Measurements from ENCODE around the gene ZSCAN20. TPM values are rescaled to one million over a fixed set of nuclear protein-coding genes. Genes with fewer than 3 reads are reported as not detected.

The ZSCAN20 gene
- total RNA-seq, 4 donors from 2014 or later = 2.1 to 6.1 (median 4.0) TPM

GRCh38 chr1:33515607-33516006 lies 43.2 kb downstream of the ZSCAN20 start:
- 57 to 68% methylated on average over 2 of the region's 2 CpGs for WGBS, 2 donors
- no peaks in the 10 kb centered on the region for H3K36me3 ChIP-seq
- no peaks in the 10 kb centered on the region for H3K27me3 ChIP-seq
- no peak for DNase-seq
- intact Hi-C loops (cut with DNase I) = no loop called here
- no peak for TF ChIP-seq CTCF (IDR thresholded peaks at IDR 0.05)
- TF ChIP-seq POLR2A (IDR thresholded peaks at IDR 0.05) = no peak
- peaks cover 0 to 12% (median 0%) of the 10 kb centered on the region in 3 donors for H3K4me1 ChIP-seq
- no peaks in the 10 kb centered on the region for H3K9me3 ChIP-seq
- H3K4me3 ChIP-seq = no peak overlapping the region
- no peak overlapping the region for H3K27ac ChIP-seq

- DNase-seq = no peak
- Histone ChIP-seq H3K4me1 (peaks cover 0 to 12% (median 0%) of the 10 kb centered on the region in 3 donors), H3K36me3 (no peaks in the 10 kb centered on the region), H3K9me3 (no peaks in the 10 kb centered on the region), H3K27ac (no peak overlapping the region), H3K4me3 (no peak overlapping the region), H3K27me3 (no peaks in the 10 kb centered on the region)
- WGBS, 2 donors = 47 to 50% methylated on average over 8 to 9 of the region's 9 CpGs
- no peak for TF ChIP-seq POLR2A (IDR thresholded peaks at IDR 0.05)
- TF ChIP-seq CTCF (IDR thresholded peaks at IDR 0.05) = no peak
- intact Hi-C loops (cut with DNase I) = no loop called here
Observed at GRCh38 chr1:33516428-33516827, 44.0 kb downstream of the ZSCAN20 start.

- Histone ChIP-seq H3K27ac (peak overlapping the region in 1 of 4 donors; percentile 11), H3K9me3 (no peaks in the 10 kb centered on the region), H3K4me3 (no peak overlapping the region), H3K36me3 (no peaks in the 10 kb centered on the region), H3K4me1 (peaks cover 0 to 12% (median 0%) of the 10 kb centered on the region in 3 donors), H3K27me3 (no peaks in the 10 kb centered on the region)
- no peak for DNase-seq
- intact Hi-C loops (cut with DNase I) = no loop called here
- 35 to 52% methylated on average over 6 of the region's 8 CpGs for WGBS, 2 donors
- TF ChIP-seq CTCF (IDR thresholded peaks at IDR 0.05) (no peak), POLR2A (IDR thresholded peaks at IDR 0.05) (no peak)
Observed at GRCh38 chr1:33516891-33517567, 44.6 kb downstream of the ZSCAN20 start.

- WGBS, 2 donors = 47 to 82% methylated on average over 4 to 11 of the region's 12 CpGs
- H3K4me3 ChIP-seq = no peak overlapping the region
- no peaks in the 10 kb centered on the region for H3K36me3 ChIP-seq
- DNase-seq = no peak
- H3K27me3 ChIP-seq = no peaks in the 10 kb centered on the region
- TF ChIP-seq CTCF (IDR thresholded peaks at IDR 0.05) (no peak), POLR2A (IDR thresholded peaks at IDR 0.05) (no peak)
- H3K9me3 ChIP-seq = no peaks in the 10 kb centered on the region
- intact Hi-C loops (cut with DNase I) = no loop called here
- peaks cover 0 to 12% (median 0%) of the 10 kb centered on the region in 3 donors for H3K4me1 ChIP-seq
- H3K27ac ChIP-seq = no peak overlapping the region
Observed at GRCh38 chr1:33517596-33518250, 45.3 kb downstream of the ZSCAN20 start.

GRCh38 chr1:33519240-33519884 lies 46.9 kb downstream of the ZSCAN20 start:
- no peaks in the 10 kb centered on the region for H3K36me3 ChIP-seq
- intact Hi-C loops (cut with DNase I) = no loop called here
- H3K4me3 ChIP-seq = no peak overlapping the region
- no peaks in the 10 kb centered on the region for H3K27me3 ChIP-seq
- 78 to 81% methylated on average over 7 to 15 of the region's 27 CpGs for WGBS, 2 donors
- peaks cover 0 to 12% (median 0%) of the 10 kb centered on the region in 3 donors for H3K4me1 ChIP-seq
- TF ChIP-seq POLR2A (IDR thresholded peaks at IDR 0.05) = no peak
- TF ChIP-seq CTCF (IDR thresholded peaks at IDR 0.05) = no peak
- H3K27ac ChIP-seq = no peak overlapping the region
- DNase-seq = no peak
- no peaks in the 10 kb centered on the region for H3K9me3 ChIP-seq
